ENCODE results near the gene SIGLEC11.
"Not testable (repeated sequence)": the region's sequence is repeated elsewhere in the genome, so short reads cannot be mapped to it uniquely, and the experiment has no call there.

Gene SIGLEC11

GRCh38 chr19:49950956-49951526, 9.9 kb downstream of the SIGLEC11 start:
- DNase-seq: no peak

DNA sequence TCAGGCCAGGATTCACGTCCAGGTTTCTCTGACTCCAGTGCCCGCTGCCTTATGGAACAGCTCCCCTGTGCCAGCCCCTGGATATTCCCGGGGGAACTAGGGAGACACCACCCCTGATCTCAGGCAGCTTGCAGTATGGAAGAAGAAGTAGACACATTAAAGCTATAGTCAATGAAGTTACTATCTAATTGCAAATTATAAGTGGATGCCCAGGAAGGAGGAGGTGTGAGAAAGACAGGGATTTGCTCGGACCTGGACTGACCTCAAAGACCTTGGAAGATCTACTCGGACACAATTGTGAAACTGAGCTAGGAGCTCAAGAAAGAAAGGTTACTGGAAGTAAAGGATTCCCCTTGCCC, 10.4 kb downstream of the SIGLEC11 start:
- no peak for DNase-seq

DNA sequence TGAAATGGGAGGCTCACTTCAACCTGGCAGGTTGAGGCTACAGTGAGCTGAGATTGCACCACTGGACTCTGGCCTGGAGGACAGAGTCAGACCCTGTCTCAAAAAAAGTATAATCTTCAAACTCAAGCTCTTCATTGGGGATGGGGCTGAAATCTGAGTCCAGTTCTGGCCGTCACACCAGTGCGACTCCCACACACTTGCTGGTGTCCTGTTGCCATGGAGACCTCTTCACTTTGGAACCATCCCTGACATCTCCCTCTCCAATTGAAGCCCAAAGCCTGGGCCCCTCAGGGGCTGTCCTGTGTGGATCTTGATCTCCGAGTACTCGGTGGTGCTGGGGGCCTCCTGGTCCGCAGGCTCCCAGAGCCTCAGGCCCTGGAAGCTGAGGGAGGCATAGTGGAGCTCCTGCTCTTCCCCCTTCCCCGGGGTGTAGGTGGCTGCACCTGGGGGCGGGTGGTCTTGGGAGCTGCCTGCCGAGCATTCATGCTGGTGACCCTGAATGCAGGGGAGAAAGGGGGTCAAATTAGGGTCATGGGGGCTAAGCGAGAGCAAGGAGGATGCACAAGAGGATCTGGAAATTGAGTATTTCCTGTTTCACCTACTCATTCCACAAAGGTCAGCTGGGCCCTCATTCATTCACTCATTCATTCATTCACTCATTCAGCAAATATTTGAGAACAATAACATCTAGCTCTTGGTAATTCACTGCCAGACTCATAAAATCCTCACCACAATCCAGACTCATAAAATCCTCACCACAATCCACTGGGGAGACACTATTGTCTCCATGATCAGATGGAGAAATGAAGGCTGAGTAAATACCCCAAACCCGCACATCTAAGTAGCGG, 11.0 kb downstream of the SIGLEC11 start:
- no peak for DNase-seq

- no peak for DNase-seq
These were observed 14.6 kb downstream of the SIGLEC11 start for GRCh38 chr19:49946415-49946814.

DNA sequence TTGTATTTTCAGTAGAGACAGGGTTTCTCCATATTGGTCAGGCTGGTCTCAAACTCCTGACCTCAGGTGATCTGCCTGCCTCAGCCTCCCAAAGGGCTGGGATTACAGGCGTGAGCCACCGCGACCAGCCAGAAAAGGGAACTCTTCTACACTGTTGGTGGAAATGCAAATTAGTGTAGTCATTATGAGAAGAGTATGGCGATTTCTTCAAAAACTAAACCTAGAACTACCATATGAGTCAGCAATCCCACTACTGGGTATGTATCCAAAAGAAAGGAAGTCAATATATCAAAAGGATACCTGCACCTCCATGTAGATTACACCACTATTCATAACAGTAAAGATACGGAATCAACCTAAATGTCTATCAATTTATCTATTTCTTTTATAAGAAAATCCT, 16.4 kb downstream of the SIGLEC11 start:
- DNase-seq: not testable (repeated sequence)

GRCh38 chr19:49940482-49940791, 20.5 kb downstream of the SIGLEC11 start:
- no peak for DNase-seq

DNA sequence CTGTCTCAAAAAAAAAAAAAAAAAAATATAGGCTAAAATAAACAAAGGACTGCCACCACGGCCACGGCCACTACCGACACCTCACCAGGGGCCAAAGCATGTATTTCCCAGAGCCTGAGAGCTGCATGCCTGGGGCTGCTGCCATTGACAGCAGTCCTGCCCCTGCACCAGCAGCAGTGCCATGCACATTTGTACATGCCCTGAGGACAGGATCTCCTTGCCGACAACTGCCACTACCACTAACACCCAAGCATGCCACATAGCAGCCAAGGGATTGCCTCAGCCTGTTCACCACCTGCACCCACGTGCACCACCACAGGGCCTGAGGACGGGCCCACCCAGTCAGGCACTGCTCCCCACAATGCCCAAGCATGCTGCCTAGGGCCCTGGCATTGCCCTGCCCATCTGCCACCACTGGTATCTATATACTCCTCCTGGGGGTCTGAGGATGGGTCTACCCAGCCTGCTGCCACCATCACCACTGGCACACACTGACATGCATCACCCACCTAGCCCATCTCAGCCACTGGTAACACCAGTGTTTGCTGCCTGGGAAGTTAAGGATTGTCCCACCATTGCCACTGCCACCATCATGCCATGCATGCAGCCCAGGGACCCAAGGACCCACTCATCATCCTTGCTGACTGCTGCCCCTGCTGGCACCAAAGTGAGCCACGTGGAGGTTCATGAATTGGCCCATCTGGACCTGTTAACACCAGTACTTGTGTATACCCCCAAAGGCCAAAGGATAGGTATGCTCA, 21.1 kb downstream of the SIGLEC11 start:
- DNase-seq: no peak

- DNase-seq: no peak
These were observed 22.3 kb downstream of the SIGLEC11 start for GRCh38 chr19:49938662-49939061.

DNA sequence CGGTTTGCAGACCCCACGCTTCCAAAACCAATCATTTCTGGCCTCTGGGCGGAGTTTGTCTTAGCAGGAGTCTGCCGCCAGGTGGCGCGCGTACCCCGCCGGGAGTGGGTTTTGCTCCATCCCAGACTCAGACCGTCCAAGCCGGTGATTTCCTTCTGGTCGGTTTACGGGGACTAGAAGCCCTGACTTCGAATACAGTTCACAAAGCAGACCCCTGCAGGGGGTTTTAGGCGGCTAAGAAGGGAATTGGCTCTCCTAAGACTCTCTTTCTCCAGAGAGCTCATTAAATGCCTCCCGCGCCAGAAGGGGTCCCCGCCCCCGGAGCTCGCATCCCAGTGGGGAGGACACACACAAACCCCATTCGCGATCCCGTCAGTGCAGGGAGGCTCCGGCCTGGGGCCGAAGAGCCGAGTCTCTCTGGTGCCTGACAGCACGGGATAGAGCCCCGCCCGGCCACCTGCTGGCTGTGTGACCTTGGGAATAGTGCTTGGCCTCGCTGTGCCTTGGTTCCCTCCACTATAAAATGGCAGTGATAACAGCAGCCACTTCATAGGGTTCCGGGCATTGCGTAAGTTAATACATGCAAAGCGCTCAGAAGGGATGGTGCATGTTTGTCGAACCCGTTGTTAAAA, 23.1 kb downstream of the SIGLEC11 start:
- DNase-seq: peak; percentile 41 to 53

GRCh38 chr19:49936549-49936948, 24.4 kb downstream of the SIGLEC11 start:
- DNase-seq: no peak

DNA sequence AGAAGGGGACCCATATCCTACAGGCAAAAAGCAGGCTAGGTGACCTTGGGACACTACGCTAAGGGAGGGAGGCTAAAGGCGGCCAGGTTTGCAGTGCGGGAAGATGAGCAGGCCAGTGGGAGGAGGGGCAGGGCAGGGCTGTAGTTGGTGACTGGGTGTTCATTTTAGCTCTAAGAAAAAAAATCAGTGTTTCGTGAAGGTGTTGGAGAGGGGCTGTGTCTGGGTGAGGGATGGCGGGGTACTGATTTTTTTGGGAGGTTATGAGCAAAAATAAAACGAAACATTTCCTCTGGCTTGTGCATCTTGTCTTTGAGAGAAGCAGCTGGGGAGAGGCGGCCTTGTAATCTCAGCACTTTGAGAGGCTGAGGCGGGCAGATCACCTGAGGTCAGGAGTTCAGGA, 27.3 kb downstream of the SIGLEC11 start:
- DNase-seq: no peak

DNA sequence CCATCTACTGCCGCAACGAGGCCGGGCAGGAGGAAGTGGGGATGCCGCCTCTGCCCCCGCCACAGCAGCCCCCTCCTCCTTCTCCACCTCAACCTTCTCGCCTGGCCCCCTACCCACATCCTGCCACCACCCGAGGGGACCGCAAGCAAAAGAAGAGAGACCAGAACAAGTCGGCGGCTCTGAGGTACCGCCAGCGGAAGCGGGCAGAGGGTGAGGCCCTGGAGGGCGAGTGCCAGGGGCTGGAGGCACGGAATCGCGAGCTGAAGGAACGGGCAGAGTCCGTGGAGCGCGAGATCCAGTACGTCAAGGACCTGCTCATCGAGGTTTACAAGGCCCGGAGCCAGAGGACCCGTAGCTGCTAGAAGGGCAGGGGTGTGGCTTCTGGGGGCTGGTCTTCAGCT, 28.2 kb downstream of the SIGLEC11 start:
- DNase-seq: no peak

- no peak for DNase-seq
These were observed 28.9 kb downstream of the SIGLEC11 start for GRCh38 chr19:49932041-49932451.

DNA sequence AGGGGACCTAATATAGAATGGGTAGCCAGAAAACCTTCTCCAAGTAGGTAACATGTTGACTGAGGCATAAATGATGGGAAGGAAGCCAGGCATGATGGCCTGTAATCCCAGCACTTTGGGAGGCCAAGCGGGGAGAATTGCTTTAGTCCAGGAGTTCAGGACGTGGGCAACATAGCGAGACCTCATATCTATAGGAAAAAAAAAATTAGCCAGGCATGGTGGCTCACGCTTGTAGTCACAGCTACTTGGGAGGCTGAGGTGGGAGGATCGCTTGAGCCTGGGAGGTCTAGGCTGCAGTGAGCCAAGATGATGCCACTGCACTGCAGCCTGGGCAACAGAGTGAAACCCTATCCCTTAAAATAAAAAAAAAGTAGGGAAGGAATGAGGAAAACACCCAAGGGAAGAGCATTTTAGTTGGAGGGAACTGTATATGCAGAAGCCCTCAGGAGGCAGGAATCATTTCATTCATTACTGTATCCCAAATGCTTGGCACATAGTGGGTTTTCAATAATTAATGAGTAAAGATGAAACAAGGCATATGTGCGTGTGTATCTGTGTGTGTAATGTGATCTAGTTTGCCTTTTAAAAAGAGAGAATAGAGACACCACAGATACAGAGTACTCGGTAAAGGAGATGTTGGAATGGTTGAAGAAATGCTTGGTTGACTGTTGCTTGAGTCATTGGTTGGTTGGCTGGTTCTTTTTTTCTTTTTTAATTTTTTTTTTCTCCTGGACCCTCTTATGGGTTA, 29.5 kb downstream of the SIGLEC11 start:
- no peak for DNase-seq

- DNase-seq: no peak
These were observed 30.4 kb downstream of the SIGLEC11 start for GRCh38 chr19:49930483-49931011.

DNA sequence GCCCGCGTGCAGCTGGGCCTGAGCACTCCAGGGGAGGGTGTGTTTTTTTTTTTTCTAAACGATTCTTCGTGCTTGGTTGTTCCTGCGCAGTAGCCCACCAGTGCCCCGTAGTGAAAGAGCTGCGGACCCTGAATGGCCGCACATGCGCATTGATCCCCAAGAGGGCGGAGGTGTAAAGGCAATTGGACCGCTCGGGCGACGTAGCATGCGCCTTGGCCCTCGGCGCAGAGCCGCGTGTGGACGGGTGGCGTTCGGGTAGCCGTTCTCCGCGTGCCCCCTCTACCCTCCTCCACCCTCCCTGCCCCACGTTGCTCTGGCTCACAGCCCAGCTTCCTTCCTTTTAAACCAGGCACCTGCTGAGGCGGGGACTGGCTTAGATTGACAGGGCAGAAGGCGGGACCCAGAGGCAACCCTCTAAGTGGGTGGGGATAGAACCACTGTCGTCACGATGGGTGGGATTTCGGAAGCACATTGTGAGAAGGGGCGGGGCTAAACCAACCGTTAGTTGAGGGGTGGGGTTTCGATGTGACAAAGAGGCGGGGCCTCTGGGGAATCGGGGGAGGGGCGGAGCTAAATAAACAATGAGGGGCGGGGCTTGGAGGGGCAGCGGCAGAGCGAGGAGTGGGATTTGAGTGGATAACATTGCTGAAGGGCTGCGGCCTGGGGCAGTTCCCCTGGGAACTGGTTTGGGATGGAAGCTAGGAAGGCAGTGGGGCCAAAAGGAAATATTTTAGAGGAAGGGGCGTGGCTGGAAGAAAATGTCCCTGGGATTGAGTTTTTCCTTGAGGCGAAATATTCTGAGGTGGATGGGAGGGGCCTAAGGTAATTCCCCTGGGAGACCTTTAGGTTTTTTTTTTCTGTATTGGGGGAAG, 31.1 kb downstream of the SIGLEC11 start:
- DNase-seq: peak; percentile 90 to 97

DNA sequence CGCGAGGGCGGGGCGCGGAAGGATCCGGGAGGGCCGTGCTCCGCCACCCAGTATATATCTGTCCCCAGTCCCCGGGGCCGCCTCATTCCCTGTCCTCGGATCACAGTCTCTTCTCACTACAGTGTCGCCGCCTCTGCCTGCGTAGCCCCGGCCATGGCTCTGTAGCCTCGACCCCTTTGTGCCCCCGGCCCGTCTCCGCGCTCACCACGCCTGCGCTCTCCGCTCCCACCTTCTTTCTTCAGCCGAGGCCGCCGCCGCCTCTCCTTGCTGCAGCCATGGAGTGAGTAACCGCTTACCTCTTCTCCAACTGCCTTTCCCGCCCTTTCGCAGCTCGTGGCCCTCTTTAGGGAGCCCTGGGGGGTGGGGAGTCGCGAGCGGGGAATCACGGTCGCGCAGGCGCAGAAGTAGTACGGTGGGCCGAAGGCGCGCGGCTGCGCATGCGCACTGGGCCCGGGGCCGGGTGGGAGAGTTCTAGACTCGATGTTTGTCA, 31.8 kb downstream of the SIGLEC11 start, which contains the start of the genes ATF5 and NUP62:
TSS of gene ATF5 (plus strand) at position 85 of the 490 bp plus-strand sequence. CDS start 1,646 bp downstream, outside the sequence.
TSS of gene NUP62 (minus strand) at position 384 of the 490 bp plus-strand sequence. CDS start 19,697 bp downstream, outside the sequence.
- peak; percentile 83 for DNase-seq

DNA sequence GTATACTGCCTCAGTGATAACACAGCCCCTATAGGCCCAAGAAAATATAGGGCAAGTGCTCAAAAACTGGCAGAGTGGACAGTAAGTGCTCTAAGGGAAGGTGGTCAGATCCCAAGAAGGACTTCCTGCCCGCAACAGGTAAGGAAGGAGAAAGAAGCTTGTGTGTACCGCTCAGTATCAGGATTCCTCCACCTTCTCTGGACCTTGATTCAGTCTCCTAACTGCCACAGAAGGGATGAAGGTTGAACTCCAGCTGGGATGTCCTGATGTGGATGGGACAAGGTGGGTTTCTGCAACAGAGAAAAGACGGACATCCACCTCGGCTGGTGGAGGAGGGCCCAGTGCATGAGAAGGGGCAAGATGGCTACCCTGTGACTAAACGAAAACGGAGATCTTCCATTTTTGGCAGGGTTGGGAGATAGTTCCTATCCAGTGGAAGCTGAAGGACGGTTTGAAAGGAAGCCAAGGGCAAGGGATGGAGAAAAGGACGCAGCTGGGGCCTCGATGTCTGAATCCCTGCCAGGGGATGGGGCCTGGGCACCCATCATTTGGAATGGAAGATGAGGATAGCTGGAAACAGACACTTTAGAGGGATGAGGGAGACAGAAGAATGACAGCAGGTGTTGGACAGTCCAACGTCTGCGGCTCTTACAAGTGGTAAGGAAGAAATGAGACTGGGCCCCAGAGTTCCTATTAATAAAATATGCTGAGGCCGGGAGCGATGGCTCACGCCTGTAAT, 33.3 kb downstream of the SIGLEC11 start:
- no peak for DNase-seq

DNA sequence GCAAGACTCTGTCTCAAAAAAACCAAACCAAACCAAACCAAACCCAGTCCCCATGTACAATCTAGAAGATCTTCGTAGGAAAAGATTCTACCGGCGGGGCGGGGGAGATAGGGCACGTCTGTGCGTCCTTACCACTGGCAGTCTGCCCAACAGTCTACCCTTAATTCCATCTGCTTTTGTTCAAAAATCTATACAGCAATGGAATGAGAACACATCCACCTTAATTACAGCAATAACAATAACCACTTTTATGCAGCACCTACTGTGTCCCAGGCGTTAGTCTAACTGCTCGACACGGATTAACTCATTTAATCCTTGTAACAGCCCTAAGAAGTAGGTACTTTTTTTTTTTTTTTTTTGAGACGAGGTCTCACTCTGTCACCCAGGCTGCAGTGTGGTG, 34.5 kb downstream of the SIGLEC11 start:
- no peak for DNase-seq

- DNase-seq: no peak
These were observed 35.5 kb downstream of the SIGLEC11 start for GRCh38 chr19:49925486-49925885.

Measured in hippocampal formation (tissue), 2 donors.